22Rv1 (cell line): Measurements from ENCODE around the gene KCTD3.

Experiments used
- H3K27ac ChIP-seq: fragments of 450-650 bp; 2 replicates; pipeline ENCODE4 v1.5.1; 2017
- ZFX ChIP-seq: fragments of 450-650 bp; IDR thresholded peaks from 2 replicates; pipeline ENCODE4 v1.6.1; 2017; ENCODE audit warnings: antibody characterized with exemption, borderline replicate concordance
- TF ChIP-seq, protein P1 (sequence below): fragments of 450-650 bp; IDR thresholded peaks from 2 replicates; pipeline ENCODE4 v1.5.1; 2017; ENCODE audit warnings: mild to moderate bottlenecking

KCTD3 gene

DNA sequence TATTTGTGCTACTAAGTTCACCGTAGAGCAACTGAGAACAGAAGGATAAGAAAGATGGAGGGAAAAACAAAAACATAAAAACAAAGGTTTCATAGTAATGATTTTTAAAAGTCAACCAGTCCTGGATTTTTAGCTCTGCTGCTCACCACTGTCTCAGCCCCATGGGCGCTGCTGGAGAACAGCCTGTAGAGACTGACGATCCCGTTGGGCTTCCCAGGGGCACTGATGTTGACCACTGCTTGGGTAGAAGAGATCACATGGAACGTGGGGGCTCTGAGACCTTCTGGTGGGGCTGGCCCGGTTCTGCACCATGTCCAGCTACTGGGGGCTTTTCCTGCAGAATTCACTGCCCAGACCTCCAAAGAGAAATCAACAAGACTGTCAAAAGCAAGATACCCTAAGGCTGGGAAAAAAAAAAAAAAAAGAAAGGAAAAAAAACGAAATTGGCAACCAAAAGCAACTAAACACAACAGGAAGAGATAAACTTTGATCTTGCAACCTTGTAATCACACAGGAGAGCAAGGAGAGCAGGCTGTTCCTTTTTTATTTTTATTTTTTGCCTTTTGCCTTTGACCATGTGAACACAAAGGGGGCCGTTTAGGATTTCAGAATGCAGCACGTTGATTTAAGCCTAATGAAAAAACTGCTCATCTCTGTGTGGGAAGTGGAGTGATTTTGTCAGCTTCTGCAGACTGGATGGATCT, 83.5 kb downstream of the KCTD3 start:
- TF ChIP-seq, protein P1, sequence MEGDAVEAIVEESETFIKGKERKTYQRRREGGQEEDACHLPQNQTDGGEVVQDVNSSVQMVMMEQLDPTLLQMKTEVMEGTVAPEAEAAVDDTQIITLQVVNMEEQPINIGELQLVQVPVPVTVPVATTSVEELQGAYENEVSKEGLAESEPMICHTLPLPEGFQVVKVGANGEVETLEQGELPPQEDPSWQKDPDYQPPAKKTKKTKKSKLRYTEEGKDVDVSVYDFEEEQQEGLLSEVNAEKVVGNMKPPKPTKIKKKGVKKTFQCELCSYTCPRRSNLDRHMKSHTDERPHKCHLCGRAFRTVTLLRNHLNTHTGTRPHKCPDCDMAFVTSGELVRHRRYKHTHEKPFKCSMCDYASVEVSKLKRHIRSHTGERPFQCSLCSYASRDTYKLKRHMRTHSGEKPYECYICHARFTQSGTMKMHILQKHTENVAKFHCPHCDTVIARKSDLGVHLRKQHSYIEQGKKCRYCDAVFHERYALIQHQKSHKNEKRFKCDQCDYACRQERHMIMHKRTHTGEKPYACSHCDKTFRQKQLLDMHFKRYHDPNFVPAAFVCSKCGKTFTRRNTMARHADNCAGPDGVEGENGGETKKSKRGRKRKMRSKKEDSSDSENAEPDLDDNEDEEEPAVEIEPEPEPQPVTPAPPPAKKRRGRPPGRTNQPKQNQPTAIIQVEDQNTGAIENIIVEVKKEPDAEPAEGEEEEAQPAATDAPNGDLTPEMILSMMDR, result no peak
- H3K27ac ChIP-seq, result no peak overlapping the region

DNA sequence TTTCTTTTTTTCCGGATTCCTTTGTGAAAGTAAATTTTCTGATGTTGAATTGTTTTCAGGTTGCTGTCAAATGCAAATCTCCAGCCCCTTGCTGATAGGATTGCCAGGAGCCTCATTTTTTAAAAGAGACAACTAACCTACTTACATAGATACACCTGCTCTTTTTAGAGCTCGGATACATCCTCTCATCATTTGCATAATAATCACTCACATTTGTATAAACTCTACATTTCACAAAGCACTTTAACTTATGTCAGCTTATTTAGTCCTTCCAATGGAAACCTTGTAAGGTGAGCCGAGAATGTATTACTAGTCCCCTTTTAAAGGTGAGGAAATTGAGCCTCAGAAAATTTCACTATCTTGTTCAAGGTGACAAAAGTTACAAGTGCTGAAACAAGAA, 84.8 kb downstream of the KCTD3 start:
- TF ChIP-seq ZFX, result no peak
- TF ChIP-seq, protein P1, result no peak
- no peak overlapping the region for H3K27ac ChIP-seq

DNA sequence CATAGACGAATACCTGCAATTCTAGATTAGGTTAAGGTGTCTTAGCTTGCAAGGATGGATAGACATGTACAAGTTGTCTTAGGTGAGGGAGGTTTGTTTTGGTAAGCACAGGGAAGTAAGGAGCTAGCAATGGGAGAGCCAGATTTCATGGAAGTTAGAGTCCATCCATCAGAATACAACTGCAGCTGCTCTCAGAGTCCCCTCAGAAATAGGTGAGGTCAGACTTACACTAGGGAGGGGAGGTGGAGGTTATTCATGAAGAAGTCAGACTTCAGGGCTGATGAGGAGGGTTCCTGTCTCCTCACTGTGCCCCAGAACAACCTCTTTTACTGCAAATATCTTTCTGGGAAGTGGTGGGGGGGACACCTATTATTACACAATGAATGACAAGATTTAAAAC, 85.3 kb downstream of the KCTD3 start:
- no peak for TF ChIP-seq ZFX
- TF ChIP-seq, protein P1, result no peak
- no peak overlapping the region for H3K27ac ChIP-seq

DNA sequence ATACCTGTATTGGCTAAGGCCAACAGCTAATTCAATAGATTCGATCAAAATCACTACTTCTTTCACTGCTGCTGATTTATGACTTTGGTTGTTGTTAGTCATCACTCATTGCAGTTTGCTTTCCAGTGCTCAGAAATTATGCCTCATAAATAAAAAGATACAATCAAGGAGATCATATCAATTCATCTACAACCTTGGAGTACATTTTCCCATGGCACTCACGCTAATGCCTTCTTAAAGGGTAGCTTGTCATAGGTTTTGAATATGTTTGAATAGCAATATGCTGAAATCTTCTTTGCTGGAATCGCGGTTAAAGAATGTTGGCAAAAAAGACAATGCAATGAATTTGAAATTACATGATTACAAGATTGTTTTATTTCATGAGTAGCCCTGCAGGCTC, 89.9 kb downstream of the KCTD3 start:
- no peak for TF ChIP-seq ZFX
- TF ChIP-seq, protein P1, result no peak
- no peak overlapping the region for H3K27ac ChIP-seq

DNA sequence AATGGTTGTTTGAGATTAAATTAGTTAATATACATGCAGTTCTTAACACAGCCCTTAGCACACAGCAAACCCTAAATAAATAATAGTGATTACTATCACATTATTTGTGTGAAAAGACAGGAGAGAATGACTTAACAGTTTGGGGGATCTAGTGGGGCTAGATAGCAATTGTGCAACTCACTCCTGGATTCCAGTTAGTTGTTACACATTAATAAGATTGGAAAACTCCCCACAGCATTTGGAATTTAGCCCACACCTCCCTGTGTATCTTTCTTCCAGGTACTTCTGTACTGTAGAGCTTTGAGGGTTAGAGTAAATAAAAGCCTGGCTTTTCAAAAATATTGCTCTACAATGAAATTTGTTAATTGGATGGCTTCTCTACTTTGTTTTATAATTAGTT, 93.2 kb downstream of the KCTD3 start:
- no peak overlapping the region for H3K27ac ChIP-seq
- no peak for TF ChIP-seq ZFX
- TF ChIP-seq, protein P1, result no peak

DNA sequence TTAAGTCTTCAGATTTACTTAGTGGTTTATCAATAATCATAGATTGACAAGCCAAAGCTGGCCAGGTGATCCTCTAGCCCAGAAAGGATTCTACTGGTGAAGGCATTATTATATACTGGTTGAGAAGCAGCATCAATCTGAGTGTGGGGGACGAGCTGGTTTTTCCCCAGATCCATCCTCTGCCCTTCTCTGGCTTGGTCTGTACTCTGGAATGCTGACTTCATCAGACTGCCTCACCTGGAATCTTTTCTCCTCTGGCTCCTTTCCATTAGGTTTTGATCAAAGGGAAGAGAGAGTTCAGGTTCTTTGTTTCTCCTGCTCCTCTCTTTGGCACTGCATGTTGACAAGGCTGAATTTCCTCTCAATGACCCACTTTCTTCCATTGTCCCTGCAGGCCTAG, 93.9 kb downstream of the KCTD3 start:
- TF ChIP-seq ZFX, result no peak
- TF ChIP-seq, protein P1, result no peak
- no peak overlapping the region for H3K27ac ChIP-seq

DNA sequence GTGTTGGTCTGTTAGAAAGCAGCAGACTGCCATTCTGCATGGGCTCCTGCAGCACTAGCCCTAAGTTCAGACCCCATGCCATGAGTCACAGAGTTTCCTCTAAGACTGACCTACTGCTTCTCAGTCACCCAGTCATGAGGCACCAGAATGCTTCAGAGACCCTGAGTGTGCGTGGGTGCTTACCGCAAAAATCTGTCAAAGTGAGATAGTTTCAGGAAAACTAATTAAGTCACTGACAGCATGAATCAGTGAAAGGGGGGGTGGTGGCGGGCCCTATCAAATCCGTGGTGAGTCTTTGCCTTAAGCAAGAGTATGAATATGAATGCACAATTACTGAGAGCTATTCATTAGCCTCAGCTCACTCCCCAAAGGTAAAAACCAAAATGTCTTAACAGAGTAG, 98.1 kb downstream of the KCTD3 start:
- no peak overlapping the region for H3K27ac ChIP-seq
- TF ChIP-seq, protein P1, result no peak
- TF ChIP-seq ZFX, result no peak
